PC-3 (cell line): ENCODE data around the gene ROBO3. TPM values are rescaled to one million over a fixed set of nuclear protein-coding genes. Genes with fewer than 3 reads are reported as not detected.

Source experiments
- ATAC-seq: fragments of 200-7000 bp; cut with Tn5 transposase; 2 replicates; pipeline ENCODE4 v1.9.1; 2020; ENCODE audit warnings: mild to moderate bottlenecking, moderate library complexity
- BruUV-seq: library from RNA; stranded (reverse); fragments of 400-500 nt; replicated peaks from 2 replicates; lab custom pipeline; 2021; lab: Mats Ljungman, UMichigan
- CTCF ChIA-PET: fragments of 300-600 bp; sonication (Branson Sonifier 250); formaldehyde crosslinking; loops from one replicate; lab custom pipeline; 2022; ENCODE audit warnings: antibody characterized with exemption; lab: Charles Lee
- POLR2A ChIA-PET: fragments of 300-600 bp; sonication (Branson Sonifier 250); formaldehyde crosslinking; loops from one replicate; lab custom pipeline; 2022; ENCODE audit warnings: antibody characterized with exemption; ENCODE audit not compliant: unreplicated experiment; lab: Charles Lee
- DNase-seq: peaks from one replicate; pipeline ENCODE4 v3.0.0-alpha.2; 2015
- H2AFZ ChIP-seq: fragments of 300-600 bp; sonication (generic); 2 replicates; pipeline ENCODE4 v1.6.0; 2016; ENCODE audit warnings: antibody characterized with exemption, low read length
- H3F3A ChIP-seq: fragments of 300-600 bp; sonication (generic); one replicate; pipeline ENCODE4 v1.6.0; 2017; ENCODE audit warnings: antibody characterized with exemption, low read length, control low read depth, mild to moderate bottlenecking; ENCODE audit not compliant: unreplicated experiment
- H3K27ac ChIP-seq: fragments of 300-600 bp; sonication (generic); 2 replicates; pipeline ENCODE4 v1.5.1; 2016; ENCODE audit warnings: mild to moderate bottlenecking, low read length
- H3K27me3 ChIP-seq: fragments of 300-600 bp; sonication (generic); 2 replicates; pipeline ENCODE4 v1.6.1; 2016; ENCODE audit warnings: low read length, mixed read lengths
- H3K36me3 ChIP-seq: fragments of 300-600 bp; sonication (generic); 2 replicates; pipeline ENCODE4 v1.6.1; 2016; ENCODE audit warnings: low read depth, mixed run types, low read length, mixed read lengths
- H3K4me1 ChIP-seq: fragments of 300-600 bp; sonication (generic); 2 replicates; pipeline ENCODE4 v1.5.1; 2016; ENCODE audit warnings: low read length; ENCODE audit not compliant: insufficient read depth
- H3K4me2 ChIP-seq: fragments of 300-600 bp; sonication (generic); 2 replicates; pipeline ENCODE4 v1.6.0; 2016; ENCODE audit warnings: low read length
- H3K4me3 ChIP-seq: fragments of 300-600 bp; sonication (generic); 2 replicates; pipeline ENCODE4 v1.5.1; 2016; ENCODE audit warnings: mild to moderate bottlenecking, low read length, mixed read lengths
- H3K79me2 ChIP-seq: fragments of 300-600 bp; sonication (generic); 2 replicates; pipeline ENCODE4 v1.6.1; 2017; ENCODE audit warnings: low read length, mixed read lengths
- H3K9ac ChIP-seq: fragments of 300-600 bp; sonication (generic); 2 replicates; pipeline ENCODE4 v1.6.0; 2016; ENCODE audit warnings: mild to moderate bottlenecking, low read length
- H3K9me2 ChIP-seq: fragments of 300-600 bp; sonication (generic); replicated peaks from 2 replicates; pipeline ENCODE4 v1.6.1; 2016; ENCODE audit warnings: mixed run types, low read length, mixed read lengths
- H3K9me3 ChIP-seq: fragments of 300-600 bp; sonication (generic); 2 replicates; pipeline ENCODE4 v1.6.1; 2016; ENCODE audit warnings: low read length, mixed read lengths
- H4K20me1 ChIP-seq: fragments of 300-600 bp; sonication (generic); 2 replicates; pipeline ENCODE4 v1.6.1; 2016; ENCODE audit warnings: low read length, mixed read lengths
- EZH2 ChIP-seq: fragments of 300-600 bp; sonication (generic); IDR thresholded peaks from one replicate; pipeline ENCODE4 v1.6.1; 2017; ENCODE audit warnings: antibody characterized with exemption, mild to moderate bottlenecking, low read length; ENCODE audit not compliant: unreplicated experiment
- EZH2phosphoT487 ChIP-seq: fragments of 300-600 bp; sonication (generic); IDR thresholded peaks from 2 replicates; pipeline ENCODE4 v1.6.1; 2018; ENCODE audit warnings: mild to moderate bottlenecking, antibody characterized with exemption, low read length, borderline replicate concordance
- intact Hi-C: fragments of 100-400 bp; cut with micrococcal nuclease; formaldehyde crosslinking; loops from 2 replicates; pipeline ENCODE4 v1.9.0; 2023
- total RNA-seq: library from RNA; depleted of rRNA; stranded (reverse); fragments of >200 nt; gene quantifications from 2 replicates; pipeline ENCODE4 v1.2.3, GENCODE V29; 2014
- TF ChIP-seq, protein P1 (sequence below): fragments of 300-600 bp; sonication (generic); conservative IDR thresholded peaks from 2 replicates; pipeline ENCODE4 v1.5.1; 2017; ENCODE audit warnings: antibody characterized with exemption, low read depth, mild to moderate bottlenecking, low read length

ROBO3 gene
- total RNA-seq, 1 experiment from 2014 or later = 18.5 TPM

DNA sequence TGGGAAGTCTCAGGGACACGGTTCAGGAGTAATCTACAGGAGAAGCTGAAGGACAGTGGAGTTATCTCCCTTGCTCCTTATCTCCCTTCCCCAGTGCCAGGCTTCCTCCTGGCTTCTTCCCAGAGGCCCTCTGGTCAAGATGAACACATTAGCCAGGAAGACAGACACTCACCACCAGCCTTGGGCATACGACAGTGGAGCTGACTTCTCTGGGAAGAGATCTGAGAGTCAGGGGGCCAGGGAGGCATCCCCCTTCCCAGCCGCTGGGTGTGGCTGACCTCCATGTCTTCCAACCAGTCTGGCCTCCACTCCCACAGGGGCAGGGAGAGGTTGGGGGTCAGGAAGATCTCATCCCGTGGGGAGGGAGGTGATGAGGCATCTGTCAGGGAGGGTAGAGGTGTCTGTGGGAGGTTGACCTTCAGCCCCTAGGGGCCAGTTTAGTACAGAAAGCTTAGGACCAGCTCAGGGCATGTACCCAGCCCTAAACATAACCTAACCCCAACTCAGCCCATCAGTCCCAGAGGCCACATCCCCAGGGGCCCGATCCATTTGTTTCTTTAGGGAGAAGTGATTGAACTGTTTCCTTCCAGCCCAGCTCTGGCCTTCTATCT, 19.7 kb downstream of the ROBO3 start:
- DNase-seq = no peak
- Histone ChIP-seq H3F3A (no peaks in the 10 kb centered on the region), H3K79me2 (no peaks in the 10 kb centered on the region), H3K27me3 (no peaks in the 10 kb centered on the region), H3K9me3 (no peaks in the 10 kb centered on the region), H3K36me3 (no peaks in the 10 kb centered on the region), H3K27ac (no peak overlapping the region), H3K9me2 (no peaks in the 10 kb centered on the region), H3K4me1 (no peaks in the 10 kb centered on the region), H2AFZ (no peak overlapping the region), H3K4me3 (no peak overlapping the region), H3K4me2 (no peak overlapping the region), H4K20me1 (no peaks in the 10 kb centered on the region), H3K9ac (no peak overlapping the region)
- no peak for ATAC-seq
- POLR2A ChIA-PET = no interaction called here
- TF ChIP-seq, protein P1, sequence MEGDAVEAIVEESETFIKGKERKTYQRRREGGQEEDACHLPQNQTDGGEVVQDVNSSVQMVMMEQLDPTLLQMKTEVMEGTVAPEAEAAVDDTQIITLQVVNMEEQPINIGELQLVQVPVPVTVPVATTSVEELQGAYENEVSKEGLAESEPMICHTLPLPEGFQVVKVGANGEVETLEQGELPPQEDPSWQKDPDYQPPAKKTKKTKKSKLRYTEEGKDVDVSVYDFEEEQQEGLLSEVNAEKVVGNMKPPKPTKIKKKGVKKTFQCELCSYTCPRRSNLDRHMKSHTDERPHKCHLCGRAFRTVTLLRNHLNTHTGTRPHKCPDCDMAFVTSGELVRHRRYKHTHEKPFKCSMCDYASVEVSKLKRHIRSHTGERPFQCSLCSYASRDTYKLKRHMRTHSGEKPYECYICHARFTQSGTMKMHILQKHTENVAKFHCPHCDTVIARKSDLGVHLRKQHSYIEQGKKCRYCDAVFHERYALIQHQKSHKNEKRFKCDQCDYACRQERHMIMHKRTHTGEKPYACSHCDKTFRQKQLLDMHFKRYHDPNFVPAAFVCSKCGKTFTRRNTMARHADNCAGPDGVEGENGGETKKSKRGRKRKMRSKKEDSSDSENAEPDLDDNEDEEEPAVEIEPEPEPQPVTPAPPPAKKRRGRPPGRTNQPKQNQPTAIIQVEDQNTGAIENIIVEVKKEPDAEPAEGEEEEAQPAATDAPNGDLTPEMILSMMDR = no peak
- TF ChIP-seq EZH2 (no peak), EZH2phosphoT487 (no peak)
- CTCF ChIA-PET = no interaction called here
- intact Hi-C loops = no loop called here
- no TSS peak for BruUV-seq

DNA sequence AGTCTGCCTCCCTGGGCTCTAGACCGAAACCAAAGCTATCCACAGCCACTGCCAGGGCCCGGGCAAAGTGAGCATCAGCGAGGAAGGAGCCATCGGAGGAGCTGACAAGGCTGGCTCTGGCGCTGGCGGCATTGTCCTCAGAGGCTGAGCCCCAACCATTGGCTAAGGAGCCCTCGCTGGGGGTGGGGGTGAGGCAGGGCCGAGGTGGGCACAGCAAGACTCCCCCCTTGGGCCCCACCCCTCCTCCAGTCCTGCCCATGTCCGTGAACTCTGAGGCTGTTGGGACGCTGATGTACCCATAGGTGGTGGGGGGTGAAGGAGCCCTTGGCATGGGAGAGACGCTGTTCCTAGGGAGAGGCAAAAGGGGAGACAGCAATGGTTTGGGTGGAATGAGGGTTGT, 21.2 kb downstream of the ROBO3 start:
- intact Hi-C loops = no loop called here
- Histone ChIP-seq H3K9me3 (no peaks in the 10 kb centered on the region), H3K9ac (no peak overlapping the region), H3K79me2 (no peaks in the 10 kb centered on the region), H3K4me3 (no peak overlapping the region), H3K36me3 (no peaks in the 10 kb centered on the region), H3K4me2 (no peak overlapping the region), H3F3A (no peaks in the 10 kb centered on the region), H4K20me1 (no peaks in the 10 kb centered on the region), H3K9me2 (no peaks in the 10 kb centered on the region), H3K27ac (no peak overlapping the region), H2AFZ (no peak overlapping the region), H3K27me3 (no peaks in the 10 kb centered on the region), H3K4me1 (no peaks in the 10 kb centered on the region)
- POLR2A ChIA-PET = interaction anchor here (0.6 kb wide), 1 partner anchor 9 kb away, joined by 6 read pairs; no protein-coding TSS in a partner anchor
- CTCF ChIA-PET = interaction anchor here (1.1 kb wide), 1 partner anchor 10 kb away, joined by 4 read pairs; no protein-coding TSS in a partner anchor
- no peak for TF ChIP-seq EZH2phosphoT487
- no peak for TF ChIP-seq EZH2
- TF ChIP-seq, protein P1 = no peak
- DNase-seq = no peak
- no TSS peak for BruUV-seq
- ATAC-seq = no peak

DNA sequence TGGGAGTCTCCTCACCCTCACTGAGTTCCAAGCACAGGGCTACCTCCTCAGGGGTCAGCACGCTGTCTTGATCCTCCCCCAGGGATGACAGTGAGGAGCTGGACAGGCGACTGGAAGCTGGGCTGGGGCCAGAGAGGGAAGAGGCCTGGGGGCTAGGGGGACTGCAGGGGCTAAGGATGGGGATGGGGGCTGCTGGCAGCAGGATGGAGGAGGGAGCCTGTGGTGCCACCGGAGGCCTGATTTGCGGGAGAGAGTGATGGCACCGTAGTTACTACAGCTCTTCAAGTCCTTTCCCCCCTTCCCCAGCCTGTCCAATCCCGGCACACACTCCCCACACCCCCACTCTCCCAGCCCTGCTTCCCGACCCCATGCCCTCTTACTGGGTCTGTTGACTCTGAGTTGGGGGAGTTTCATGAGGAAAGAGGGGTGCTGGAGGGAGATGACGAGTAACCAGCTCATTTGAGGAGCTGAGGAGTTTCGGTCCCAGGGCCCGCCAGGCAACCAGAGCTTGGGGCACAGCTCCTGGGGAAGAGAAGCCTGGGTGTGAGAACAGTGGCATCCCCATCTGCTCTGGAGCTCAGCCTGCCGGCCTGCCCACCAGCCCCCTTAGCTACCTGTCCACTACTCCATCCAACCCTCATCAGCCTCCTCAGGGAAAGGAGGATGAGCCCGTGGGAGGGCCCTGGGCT, 21.9 kb downstream of the ROBO3 start:
- POLR2A ChIA-PET = interaction anchor here (0.6 kb wide), 1 partner anchor 8 kb away, joined by 6 read pairs; no protein-coding TSS in a partner anchor

More for the DNA sequence above, 21.9 kb downstream of the ROBO3 start:
- H3K27me3 ChIP-seq = no peaks in the 10 kb centered on the region
- no peak overlapping the region for H3K9ac ChIP-seq
- H2AFZ ChIP-seq = no peak overlapping the region
- TF ChIP-seq EZH2 (no peak), EZH2phosphoT487 (no peak)
- TF ChIP-seq, protein P1 = no peak
- CTCF ChIA-PET = interaction anchor here (1.1 kb wide), 1 partner anchor 11 kb away, joined by 4 read pairs; no protein-coding TSS in a partner anchor
- H3K9me2 ChIP-seq = no peaks in the 10 kb centered on the region
- H3K4me2 ChIP-seq = no peak overlapping the region
- H3K36me3 ChIP-seq = no peaks in the 10 kb centered on the region
- ATAC-seq (no peak), DNase-seq (no peak)
- H3F3A ChIP-seq = no peaks in the 10 kb centered on the region
- no peaks in the 10 kb centered on the region for H3K9me3 ChIP-seq
- intact Hi-C loops = no loop called here
- BruUV-seq = no TSS peak
- no peaks in the 10 kb centered on the region for H4K20me1 ChIP-seq
- H3K79me2 ChIP-seq = no peaks in the 10 kb centered on the region
- H3K4me3 ChIP-seq = no peak overlapping the region
- H3K4me1 ChIP-seq = no peaks in the 10 kb centered on the region
- H3K27ac ChIP-seq = no peak overlapping the region
